Esophagus squamous epithelium (tissue), 4 donors: ENCODE measurements around the gene DYNC2H1.

Experiments
- CTCF ChIP-seq, 6 experiments: fragments of 450-650 bp in 4 of 6; fragments of 200-600 bp in 2 of 6; sonication (generic) in 2 of 6; IDR thresholded peaks; one replicate each; pipeline ENCODE4 v1.5.1; 2016 to 2019; ENCODE audit warnings: antibody characterized with exemption in 6 of 6, mild to moderate bottlenecking in 4 of 6, moderate library complexity in 4 of 6
- POLR2A ChIP-seq, 4 donors: fragments of 450-650 bp; IDR thresholded peaks; one replicate each; pipeline ENCODE4 v1.6.1; 2017; ENCODE audit warnings: antibody characterized with exemption in 4 of 4, mild to moderate bottlenecking in 4 of 4, moderate library complexity in 3 of 4

GRCh38 chr11:103441021-103441420 is 331.8 kb downstream of the DYNC2H1 start:
- TF ChIP-seq CTCF (IDR thresholded peaks at IDR 0.05): no peak
- no peak for TF ChIP-seq POLR2A (IDR thresholded peaks at IDR 0.05)
